ENCODE data around the gene ARPP19.
"Not testable (repeated sequence)": the region's sequence is repeated elsewhere in the genome, so short reads cannot be mapped to it uniquely, and the experiment has no call there.

The ARPP19 gene

DNA sequence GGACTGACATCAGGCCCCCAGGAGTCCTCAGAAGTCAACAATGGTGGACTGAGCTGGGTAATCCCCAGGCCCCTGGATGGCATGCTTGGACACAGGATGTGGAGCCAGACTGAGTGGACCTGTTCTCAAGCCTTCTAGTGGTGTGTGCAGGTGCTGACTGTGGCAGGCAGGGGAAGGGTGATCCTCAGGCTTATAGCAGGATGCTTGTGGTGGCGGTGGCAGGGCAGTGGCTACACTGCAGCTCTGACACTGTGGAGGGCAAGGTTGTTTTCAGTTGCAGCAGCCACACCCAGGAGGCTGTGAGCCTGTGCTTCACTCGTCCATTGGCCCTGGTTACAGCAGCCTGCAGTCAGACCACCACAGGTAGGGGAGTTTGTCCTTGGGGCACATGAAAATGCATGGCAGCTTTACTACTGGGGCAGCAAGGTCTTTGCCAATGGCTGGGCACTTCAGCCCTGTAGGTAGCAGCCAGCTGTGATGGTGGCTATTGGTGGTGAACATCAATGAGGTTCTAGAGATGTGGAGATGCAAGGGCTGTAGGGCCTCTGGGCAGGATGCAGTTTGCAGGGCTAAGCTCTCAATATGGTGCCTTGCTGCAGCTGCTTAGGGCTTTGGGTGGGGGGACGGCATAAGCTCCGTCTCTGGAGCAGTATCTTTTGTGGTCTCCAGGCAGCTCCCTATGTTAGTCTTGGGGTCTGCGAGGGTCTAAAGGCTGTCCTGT, 22.6 kb downstream of the ARPP19 start:
- DNase-seq = no peak

DNA sequence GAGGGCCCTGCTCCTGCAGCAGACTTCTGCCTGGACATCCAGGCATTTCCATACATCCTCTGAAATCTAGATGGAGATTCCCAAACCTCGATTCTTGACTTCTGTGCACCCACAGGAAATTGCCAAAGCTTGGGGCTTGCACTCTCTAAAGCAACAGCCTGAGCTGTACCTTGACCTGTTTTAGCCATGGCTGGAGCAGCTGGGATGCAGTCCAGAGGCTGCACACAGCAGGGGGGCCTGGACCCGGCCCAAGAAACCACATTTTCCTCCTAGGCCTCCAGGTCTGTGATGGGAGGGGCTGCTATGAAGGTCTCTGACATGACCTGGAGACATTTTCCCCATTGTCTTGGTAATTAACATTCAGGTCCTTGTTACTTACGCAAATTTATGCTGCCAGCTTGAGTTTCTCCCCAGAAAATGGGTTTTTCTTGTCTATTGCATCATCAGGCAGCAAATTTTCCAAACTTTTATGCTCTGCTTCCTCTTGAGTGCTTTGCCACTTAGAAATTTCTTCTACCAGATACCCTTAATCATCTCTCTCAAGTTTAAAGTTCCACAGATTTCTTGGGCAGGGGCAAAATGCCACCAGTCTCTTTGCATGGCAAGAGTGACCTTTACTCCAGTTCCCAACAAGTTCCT, 28.3 kb downstream of the ARPP19 start:
- no peak for DNase-seq

DNA sequence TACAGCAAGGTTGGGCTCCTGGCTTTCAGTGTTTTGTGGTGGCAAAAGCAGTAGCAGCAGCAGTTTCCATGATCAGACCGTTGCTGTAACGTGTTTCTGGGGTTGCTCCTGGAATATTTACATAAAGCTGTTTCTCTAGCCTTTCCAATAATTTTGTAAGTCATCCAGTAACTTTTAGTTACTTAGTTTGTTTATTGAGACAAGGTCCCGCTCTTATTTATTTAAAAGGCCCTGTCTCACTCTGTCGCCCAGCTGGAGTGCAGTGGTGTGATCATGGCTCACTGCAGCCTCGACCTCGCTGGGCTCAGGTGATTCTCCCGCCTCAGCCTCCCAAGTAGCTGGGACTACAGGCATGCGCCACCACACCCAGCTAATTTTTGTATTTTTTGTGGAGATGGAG, 31.4 kb downstream of the ARPP19 start:
- DNase-seq = no peak

DNA sequence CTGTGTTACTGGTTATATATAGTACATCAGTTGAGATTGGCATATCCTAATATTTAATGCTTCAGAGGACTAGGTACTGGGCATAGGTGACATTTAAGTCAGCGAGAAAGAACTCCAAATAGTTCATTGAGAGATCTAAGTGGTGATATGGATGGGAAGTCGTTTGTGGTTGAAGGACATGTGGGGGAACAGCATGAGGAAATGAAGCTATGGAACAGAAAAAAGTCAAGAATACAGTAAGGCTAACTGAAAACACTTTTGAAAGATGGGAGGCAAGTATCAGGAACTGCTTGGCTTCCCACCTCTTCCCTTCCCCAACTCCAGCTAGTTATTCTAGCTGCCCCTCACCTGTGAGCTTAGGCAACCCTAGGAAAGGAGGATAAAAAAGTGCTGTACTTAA, 36.4 kb downstream of the ARPP19 start:
- no peak for DNase-seq

DNA sequence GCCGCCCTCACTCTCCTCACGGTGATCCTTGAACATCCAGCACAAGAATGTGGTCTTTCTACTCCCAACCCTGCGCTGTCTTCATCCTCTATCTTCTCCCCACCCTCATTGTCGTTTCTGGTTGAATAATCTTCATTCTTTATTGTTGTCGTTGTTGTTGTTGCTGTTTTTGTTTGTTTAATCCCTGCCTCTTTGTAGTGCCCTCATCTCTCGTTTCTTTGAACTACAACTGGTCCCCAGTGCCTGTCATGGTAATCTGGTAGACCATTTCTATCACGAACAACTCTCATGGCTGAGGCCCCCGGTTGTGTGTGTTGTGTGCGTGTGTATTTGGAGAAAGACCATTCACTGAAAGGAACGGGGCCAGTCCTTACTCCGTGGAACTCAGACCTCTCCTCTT, 38.9 kb downstream of the ARPP19 start:
- no peak for DNase-seq

DNA sequence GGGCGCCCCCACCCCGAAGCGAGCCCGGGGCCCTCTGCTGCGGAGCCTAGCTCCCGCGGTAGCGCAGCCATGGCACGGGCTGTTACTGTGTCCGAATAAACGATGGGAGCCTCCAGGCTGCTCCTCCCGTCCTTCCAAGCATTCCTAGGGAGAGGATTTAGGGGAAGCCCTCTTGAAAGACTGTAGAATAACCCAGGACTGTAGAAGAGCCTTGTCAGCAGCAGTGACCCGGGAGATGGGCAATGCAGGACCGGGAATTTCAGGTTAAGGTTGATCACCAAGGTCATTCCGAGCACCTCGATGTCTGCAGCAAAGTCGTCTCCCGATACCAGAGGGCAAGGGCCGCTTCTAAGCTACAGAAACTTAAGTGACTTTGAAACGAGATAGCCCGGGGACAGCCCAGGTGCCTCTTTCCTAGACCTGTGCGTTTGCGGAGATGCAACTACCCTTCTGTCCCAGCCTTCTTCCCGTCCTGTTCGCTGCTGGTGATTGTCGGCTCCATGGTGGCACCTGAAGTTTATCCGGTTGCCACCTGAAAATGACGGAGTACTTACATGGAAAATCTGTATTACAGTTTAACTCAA, 39.4 kb downstream of the ARPP19 start:
- no peak for DNase-seq

DNA sequence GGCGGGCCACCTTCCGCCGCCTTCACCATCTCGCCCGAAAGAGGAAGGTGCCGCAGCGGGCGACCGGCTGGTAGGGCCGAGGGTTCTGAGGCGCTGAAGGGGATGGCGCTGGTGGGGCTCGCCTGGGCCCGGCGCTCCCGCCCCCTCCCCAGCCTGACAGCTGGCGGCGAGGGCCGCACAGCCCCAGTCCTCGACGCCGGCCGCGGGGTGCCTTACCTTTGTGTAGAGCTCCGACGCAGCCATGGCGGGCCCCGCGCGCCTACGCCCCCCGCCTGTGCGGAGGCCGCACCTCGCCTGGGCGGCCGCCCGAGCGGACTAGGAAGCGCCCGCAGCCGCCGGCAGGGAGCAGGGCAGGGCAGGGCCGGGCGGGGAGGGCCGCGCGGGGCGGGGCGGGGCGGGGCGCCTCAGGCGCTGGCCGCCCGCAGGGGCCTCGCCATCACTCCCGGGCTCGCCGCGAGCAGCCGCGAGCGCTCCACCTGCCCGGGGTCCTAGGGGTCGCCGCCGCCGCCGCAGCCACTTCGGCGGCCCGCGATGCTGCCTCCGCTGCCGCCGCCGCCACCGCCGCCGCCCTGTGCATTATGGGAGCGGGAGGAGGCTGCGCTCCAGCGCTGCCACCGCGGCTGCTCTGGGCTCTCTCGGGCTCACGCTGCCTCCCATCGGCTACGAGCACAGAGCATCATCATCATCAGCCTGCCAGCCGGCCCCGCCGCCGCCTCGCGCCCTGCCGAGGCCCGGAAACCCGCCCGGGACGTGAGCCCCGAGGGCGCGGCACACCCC, 40.1 kb downstream of the ARPP19 start, which contains the start of gene MYO5A:
Gene MYO5A, minus strand, starts transcription at position 317 of the 777 bp plus-strand sequence. Its CDS starts 74 bp downstream, at position 243.
- DNase-seq = no peak

DNA sequence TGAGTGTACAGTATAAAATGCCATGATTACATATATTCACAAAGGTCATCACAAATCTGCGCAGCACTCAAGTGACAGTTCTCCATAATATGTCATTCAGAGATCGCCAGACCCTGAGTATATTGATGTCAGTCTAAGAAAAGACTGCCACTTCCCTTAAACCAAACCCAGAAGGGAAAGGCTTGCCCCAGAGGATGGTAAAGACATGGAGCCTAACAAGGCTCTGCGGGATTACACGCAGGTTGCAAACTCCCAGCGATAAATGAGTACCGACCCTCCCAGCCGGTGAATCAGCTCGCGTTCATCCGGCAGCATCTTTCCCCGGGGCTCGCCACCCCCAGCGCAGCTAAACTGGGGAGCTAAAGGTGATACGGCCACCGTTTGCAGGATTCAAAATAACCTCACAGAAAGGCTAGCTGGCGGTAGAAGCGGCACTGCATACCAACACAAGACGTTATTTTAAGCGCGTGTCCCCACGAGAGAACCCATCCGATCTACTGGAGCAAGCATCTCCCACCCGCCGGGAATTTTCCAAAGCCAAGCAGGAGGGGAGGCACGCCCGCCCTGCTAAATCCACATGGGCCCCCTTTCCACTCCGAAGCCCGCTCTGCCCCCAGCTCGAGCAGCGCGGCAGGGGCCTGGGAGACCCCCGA, 40.8 kb downstream of the ARPP19 start:
- no peak for DNase-seq

DNA sequence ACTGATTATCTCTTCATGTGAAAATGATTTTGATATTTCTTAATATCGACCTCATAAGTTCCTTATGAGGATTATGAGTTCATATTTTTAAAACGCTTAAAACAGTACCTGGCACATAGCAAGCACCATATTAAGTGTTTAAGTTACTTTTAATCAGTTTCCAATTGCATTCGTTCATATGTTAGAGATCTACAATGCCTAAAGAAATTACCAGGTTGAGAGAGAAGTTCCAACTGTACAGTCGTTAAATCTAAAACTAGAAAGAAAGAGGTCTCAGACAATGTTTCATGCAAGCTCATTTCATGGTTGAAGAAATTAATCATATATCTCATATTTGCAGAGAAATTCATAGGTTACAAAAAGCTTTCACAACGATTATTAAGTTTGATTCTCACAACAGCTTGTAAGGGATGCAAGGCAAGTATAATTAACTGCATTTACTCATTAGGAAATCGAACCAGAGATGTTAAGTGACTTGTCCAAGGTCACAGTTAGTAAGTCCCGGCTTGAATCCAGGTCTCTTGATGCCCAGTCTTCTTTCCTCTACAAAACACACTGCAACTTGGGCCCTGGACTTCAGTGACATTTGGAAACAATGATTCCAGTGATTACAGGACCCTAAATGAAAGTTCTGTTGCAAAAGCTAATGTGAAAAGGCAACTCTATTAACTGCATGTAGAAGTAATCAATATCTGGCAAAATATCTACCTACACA, 41.5 kb downstream of the ARPP19 start:
- DNase-seq = no peak

DNA sequence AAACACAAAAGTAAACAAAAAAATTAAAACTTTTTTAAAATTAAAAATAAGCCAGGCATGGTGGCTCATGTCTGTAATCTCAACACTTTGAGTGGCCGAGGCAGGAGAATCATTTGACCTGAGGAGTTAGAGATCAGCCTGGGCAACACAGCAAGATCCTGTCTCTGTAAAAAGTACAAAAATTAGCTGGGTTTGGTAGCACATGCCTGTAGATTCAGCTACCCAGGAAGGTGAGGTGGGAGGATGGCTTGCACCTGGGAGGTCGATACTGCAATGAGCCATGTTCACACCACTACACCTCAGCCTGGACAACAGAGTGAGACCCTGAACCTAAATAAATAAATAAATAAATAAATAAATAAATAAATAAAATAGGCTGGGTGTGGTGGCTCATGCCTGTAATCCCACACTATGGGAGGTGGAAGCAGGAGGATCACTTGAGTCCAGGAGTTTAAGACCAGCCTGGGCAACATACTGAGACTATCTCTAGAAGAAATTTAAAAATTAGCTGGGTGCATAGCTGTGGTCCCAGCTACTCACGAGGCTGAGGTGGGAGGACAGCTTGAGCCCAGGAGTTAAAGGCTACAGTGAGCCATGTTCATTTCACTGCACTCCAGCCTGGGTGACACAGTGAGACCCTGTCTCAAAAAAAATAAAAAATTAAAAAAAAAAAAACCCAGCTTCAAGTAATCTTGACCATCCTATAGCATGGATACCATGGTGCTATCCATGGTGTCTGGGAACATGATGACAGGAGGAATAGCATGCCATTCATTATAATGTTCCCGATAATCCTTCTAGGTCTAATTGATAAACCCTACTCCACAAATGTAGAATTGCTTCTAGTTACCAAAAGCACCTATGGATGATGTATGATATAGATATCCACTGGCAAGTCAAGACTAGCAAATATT, 44.4 kb downstream of the ARPP19 start:
- no peak for DNase-seq

DNA sequence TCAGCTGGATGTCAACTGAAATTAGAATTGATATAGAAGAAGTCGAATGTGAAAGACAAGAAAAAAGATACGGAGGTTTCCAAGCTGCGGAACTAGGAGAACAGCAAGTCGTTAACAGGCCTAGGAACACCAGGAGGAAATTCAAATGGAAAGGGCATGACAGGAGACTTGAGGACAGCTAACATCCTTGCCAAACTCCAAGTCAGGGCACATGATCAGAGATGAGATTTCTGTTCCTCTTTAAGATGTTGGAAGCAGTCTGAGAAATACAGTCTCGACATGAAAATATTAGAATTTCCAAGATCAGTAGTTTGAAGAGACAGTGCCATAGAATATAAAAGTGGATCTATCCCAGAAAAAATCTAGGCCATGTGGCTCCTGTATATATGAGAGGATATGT, 45.2 kb downstream of the ARPP19 start:
- DNase-seq = no peak

DNA sequence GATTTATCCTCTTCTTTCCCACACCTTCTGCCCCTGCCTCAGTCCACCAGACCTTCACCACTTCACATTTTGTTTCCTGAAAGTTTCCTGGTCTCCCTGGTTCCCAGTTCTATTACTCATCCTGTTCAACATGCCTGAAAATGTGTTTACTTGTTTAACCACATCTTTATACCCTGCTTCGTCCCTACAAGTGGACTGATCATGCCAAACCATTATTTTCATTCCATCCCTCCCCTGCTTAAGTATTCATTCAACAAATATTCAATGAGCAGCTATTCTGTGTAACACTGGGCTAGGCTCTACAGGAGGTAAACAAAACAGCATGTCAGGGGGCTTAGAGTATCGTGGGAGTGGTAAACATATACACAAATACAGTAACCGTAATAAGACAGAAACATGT, 45.6 kb downstream of the ARPP19 start:
- no peak for DNase-seq

DNA sequence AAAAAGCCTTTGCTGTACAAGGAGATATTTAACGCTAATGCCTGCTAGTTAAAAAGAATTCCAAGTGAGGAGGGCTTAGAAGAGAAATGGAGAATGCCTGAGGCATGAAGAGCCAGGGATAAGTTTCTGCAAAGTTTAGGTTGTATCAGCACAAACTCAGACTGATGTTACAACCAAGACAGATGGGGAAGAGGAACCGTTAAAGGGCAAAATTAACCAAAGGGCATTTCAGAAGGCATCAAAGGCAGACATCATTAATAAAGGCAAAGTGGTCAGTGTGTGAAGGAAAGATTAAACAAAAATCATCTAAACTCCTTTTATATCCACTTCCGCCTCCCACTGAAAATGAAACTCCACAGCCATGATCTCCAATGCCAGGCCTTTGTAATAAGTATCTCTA, 47.1 kb downstream of the ARPP19 start:
- no peak for DNase-seq

DNA sequence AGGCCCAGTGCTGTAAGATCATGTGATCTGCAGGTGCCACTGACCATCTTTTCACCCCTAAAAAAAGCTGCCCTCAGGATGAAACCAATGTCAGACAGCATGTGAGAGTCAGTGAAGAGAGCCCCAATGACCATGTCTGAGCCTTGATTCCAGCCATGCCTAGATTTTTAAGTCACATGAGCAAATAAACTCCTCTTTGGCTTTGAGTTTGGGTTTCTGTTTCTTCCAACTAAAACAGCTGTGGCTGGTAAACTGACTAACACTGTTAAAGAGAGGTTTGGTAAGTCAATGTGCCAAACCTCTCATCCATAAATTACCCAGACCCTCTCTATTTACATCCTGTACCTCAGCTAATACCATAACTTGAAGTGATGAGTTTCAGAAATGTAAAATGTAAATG, 48.4 kb downstream of the ARPP19 start:
- no peak for DNase-seq

DNA sequence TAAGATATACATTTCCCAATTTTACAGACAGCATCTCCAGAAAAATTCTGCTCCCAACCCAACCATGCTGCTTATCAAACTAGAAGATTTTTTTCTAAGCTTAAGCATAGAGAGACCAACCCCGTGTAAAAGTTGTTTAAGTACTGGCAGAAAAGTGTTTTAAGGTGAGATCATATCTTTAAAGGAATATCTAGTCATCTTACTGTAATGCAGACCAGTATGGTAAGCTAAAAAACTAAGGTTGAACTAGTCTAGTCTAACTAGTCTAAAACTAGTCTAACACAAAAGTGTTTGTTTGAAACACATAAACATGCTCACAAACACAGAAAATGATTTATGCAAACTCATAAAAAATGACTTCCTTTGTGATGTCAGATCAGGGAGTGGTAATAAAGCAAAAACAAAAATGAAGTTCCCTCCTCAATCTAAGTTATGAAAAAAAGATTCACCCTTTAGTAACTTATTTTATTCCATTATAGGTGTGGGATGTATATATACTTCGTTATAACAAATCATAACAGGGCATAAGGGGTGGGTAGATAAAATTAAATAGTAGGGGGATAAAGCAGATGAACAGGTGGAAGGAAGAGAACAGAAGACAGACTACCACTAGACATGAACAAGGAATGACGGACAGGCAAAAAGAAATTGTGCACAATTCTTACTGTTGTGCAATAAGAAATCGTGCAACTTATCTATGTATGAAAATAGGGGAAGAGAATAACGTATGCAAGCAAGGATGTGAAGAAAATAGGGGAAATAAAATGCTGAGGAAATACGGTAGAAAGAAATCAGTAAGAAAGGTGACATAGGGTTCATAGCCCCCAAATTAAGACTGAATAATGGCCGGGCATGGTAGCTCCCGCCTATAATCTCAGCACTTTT, 50.1 kb downstream of the ARPP19 start:
- DNase-seq = no peak

DNA sequence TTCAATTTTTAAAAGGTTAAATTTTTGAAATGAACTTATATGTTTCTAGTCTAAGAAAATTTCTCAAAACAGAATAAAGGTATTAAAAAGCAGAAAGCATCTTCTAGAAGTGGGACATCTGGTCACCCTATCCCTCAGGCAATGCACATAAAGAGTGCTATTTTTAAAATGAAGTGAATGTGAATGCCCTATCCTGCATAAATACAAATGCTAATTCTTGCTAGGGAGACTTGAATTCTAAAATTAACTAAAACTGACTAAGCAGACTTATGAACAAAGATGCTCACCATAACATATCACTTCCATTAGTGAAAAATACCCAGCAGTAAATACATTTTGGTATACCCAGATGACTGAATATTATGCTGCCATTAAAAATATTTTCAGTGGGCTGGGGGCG, 51.8 kb downstream of the ARPP19 start:
- no peak for DNase-seq

DNA sequence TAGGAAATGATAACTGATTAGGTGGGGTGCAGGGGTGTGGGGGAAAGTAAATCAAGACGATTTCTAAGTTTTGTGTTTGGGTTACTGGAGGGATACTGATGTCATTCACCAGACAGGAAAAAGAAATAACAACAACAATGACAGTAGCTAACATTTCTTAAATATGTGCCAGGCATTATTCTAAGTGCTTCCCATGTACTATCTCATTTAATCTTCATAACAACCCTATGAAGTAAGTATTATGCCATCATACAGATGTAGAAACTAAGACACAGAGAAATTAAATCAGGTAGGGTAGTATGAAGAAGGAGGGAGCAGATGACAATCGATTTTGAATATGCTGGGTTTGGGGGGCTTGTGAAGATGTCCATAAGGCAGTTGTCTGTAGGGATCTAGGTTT, 53.5 kb downstream of the ARPP19 start:
- no peak for DNase-seq

DNA sequence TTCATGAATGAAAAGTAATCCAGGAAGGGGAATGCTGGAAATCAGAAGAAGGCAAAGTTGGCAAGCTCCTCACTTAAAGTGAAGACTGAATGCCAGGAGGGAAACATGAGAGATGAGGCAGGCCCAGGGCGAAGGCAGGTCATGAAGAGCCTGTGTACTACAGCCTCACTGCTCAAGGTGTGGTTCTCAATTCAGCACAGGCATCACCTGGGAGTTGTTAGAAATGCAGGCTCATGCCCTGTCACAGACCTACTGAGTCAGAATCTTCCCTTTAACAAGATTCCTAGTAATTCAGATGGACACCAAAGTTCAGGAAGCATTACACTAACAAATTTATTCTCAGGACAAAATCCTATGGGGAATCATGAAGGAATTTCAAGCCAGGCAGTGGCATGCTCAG, 54.3 kb downstream of the ARPP19 start:
- no peak for DNase-seq

DNA sequence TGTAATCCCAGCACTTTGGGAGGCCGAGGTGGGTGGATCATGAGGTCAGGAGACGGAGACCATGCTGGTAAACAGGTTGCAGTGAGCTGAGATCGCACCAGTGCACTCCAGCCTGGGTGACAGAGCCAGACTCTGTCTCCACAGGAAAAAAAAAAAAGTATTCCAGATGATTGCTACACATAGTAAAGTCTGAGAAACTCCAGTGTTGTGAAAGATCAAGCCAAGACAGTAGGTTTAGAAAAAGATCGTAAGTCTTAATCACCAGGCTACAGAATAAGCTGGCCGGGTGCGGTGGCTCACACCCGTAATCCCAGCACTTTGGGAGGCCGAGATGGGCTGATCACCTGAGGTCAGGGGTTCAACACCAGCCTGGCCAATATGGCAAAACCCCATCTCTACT, 56.0 kb downstream of the ARPP19 start:
- DNase-seq = not testable (repeated sequence)

DNA sequence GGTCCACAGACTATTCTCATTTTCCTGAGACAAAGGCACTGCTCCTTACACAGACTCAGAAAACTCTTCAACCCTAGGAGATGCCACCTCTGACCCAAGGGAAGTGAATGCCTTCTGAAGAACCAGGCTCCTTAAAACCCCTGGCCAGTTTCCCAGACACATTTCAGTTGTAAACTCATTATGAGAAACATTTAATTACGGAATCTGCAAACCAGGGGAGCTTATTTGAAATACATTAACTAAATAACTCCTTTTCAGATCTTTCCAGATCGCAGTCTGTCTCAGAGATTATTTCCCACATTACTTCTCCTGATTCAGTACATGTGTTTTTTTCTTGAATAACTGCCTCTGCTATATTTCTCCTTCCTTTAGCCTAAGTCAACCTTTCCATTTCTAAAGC, 57.7 kb downstream of the ARPP19 start:
- no peak for DNase-seq

All from GF-D8 (cell line).